Uterus (tissue), 2 donors: Measurements from ENCODE around the gene RBFOX1.

Experiments used
- POLR2A ChIP-seq, 2 donors: fragments of 450-650 bp; IDR thresholded peaks; one replicate each; pipeline ENCODE4 v1.6.1; 2016; ENCODE audit warnings: antibody characterized with exemption in 2 of 2, mild to moderate bottlenecking in 1 of 2, moderate library complexity in 1 of 2
- TF ChIP-seq, protein P1 (sequence below), 4 experiments: fragments of 200-600 bp in 2 of 4; fragments of 450-650 bp in 2 of 4; sonication (generic) in 2 of 4; IDR thresholded peaks; one replicate each; pipeline ENCODE4 v1.5.1; 2016 to 2019; ENCODE audit warnings: antibody characterized with exemption in 4 of 4, mild to moderate bottlenecking in 2 of 4, moderate library complexity in 1 of 4

DNA sequence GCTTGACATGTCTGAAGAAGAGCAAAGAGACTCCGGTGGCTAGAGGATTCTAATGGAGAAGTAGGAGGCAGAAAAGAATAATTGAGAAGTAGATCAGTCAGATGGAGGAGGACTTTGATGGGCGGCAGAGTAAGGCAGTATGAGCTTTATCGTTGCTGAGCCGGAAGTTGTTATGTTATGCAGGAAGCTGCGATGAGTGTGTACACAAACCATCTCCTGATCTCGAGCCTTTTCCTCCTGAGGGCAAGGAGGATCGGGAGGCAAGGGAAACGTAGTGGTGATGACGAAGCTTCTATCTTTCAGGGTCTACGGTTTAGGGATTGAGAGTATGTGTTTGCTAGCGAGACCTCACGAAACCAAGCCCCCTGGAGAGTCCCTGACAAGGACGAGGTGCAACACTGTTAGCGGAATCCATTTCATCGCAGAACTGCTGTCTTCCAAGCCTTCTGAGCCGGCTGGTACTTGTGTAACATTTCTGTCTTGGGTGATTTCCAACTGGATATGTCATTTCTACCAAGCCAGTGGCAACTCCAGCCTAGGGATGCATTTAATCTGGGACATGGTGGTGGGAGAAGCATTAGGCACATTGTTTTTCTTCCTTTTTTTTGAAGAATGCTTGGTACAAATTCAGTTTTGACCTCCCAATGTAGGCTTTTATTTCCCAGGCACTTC lies 45.5 kb downstream of the RBFOX1 start:
- TF ChIP-seq, protein P1, sequence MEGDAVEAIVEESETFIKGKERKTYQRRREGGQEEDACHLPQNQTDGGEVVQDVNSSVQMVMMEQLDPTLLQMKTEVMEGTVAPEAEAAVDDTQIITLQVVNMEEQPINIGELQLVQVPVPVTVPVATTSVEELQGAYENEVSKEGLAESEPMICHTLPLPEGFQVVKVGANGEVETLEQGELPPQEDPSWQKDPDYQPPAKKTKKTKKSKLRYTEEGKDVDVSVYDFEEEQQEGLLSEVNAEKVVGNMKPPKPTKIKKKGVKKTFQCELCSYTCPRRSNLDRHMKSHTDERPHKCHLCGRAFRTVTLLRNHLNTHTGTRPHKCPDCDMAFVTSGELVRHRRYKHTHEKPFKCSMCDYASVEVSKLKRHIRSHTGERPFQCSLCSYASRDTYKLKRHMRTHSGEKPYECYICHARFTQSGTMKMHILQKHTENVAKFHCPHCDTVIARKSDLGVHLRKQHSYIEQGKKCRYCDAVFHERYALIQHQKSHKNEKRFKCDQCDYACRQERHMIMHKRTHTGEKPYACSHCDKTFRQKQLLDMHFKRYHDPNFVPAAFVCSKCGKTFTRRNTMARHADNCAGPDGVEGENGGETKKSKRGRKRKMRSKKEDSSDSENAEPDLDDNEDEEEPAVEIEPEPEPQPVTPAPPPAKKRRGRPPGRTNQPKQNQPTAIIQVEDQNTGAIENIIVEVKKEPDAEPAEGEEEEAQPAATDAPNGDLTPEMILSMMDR (IDR thresholded peaks at IDR 0.05), result no peak
- TF ChIP-seq POLR2A (IDR thresholded peaks at IDR 0.05), result no peak
